Endometrial microvascular endothelial cells (primary cell): ENCODE measurements around the gene NAGS. TPM values are rescaled to one million over a fixed set of nuclear protein-coding genes. Genes with fewer than 3 reads are reported as not detected.
"Not testable (repeated sequence)": the region's sequence is repeated elsewhere in the genome, so short reads cannot be mapped to it uniquely, and the experiment has no call there.

Experiments used
- in situ Hi-C: cut with HindIII; loops from 2 replicates; pipeline ENCODE4 v1.10.0; 2017; ENCODE audit warnings: low sequenced_read_pairs, low pct_unique_long_range_greater_than_20kb; ENCODE audit errors: inconsistent ontology term
- total RNA-seq: library from RNA; depleted of rRNA; stranded (reverse); fragments of >200 nt; gene quantifications from one replicate; pipeline ENCODE4 v1.2.3, GENCODE V29; 2015; ENCODE audit errors: inconsistent ontology term

NAGS gene
- total RNA-seq, 1 donor from 2014 or later = 19.8 TPM

- in situ Hi-C loops = no loop called here
Observed at GRCh38 chr17:44004761-44005526, 522 bp downstream of the NAGS start.

GRCh38 chr17:44005527-44006271 is 1.3 kb downstream of the NAGS start:
- in situ Hi-C loops = no loop called here

DNA sequence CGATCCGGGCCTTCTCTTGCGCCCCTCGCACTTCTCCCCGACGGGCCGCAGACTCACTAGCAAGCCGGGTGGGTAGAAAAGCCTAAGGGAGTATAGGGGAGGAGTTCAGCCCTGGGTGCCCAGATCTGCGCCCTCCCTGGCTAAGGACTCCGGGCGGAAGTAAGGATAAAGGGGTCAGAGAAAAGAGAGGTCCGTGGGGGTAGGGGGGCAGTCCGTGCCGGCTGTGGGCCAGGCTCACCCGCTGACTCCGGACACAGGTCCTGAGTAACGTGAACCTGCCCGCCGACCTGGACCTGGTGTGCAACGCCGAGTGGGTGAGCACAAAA is 1.8 kb downstream of the NAGS start:
- in situ Hi-C loops = no loop called here

- in situ Hi-C loops = no loop called here
Observed at GRCh38 chr17:44006598-44007345, 2.4 kb downstream of the NAGS start.

DNA sequence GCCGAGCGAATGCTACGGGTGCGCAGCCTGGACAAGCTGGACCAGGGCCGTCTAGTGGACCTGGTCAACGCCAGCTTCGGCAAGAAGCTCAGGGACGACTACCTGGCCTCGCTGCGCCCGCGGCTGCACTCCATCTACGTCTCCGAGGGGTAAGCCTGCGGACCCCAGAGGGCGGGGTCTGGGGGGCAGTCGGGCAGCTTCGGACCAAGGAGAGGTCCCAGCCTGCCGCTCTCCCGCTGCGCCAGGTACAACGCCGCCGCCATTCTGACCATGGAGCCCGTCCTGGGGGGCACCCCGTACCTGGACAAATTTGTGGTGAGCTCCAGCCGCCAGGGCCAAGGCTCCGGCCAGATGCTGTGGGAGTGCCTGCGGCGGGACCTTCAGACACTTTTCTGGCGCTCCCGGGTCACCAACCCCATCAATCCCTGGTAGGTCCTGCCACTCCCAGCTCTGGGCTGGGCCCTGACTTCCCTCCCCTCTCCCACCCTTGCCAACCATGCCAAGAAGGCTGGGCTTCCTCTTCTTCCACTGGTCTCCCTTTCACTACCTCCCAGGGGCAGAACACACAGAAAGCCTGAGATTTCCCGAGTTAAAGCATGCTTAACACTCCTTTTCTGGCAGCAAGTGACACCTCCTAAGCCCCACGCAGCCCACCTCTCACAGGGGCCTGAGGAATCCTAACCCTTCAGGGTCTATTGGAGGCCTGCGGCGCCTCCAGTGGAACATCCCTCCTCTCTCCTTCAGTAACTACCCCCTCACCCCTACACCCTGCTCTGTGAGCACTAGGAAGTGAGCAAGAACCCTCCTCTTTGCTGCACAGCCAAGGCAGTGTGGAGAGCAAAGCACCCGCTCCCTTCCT is 3.2 kb downstream of the NAGS start:
- in situ Hi-C loops = no loop called here

DNA sequence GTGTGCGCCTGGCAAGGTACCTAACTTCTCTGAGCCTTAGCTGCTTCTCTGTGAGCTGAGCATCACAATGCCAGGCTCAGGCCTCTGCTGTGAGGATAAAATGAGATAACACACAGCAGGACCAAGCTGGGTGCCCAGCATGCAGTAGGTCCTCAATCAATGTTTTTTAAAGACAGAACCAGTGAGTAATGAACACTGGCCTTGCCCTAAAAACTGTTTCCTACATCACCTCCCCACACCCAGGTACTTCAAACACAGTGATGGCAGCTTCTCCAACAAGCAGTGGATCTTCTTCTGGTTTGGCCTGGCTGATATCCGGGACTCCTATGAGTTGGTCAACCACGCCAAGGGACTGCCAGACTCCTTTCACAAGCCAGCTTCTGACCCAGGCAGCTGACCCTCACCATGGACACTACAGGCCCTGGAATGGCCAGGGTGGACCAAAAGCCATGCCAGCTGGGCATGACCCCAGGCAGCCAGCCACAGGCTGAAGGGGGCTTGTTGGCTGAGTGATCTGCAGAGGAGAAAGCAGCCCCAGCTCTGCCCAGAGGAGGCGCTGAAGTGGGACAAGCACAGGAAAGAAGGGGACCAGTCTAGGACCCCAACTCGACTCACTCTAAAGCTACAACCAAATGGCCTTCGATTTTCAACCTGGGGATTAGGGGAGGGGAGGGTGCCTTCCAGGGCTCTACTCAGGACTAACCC is 3.9 kb downstream of the NAGS start:
- in situ Hi-C loops = no loop called here

DNA sequence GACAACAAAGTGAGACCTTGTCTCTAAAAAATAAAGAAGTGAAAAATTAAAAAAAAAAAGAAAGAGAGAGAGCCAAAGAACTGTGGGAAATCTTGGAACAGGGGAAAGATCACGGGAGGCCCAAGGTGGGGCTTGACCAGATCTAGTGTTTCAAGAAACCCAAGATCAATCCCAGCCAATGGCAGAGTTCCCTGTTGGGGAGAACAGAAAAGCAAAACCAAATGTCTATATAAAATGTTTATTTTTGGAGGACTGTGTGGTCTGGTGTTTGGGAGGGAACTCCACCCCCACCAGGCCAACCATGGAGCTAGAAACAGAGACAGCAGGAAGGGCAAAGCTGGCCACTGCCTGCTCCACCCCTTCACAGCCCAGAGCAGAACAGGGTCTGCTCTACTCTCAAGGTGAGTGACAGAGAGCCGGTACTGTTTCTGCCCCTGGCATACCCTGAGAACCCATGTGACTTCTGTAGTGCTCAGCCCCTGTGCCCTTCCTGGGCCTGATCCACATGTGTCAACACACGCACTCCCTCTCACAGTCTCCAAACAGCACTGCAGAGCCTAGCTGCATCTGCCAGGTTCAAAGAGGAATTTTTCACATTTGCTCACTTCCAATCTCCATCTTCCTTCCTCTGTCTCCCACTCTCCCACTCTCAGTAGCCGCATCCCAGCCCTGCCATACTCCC is 6.7 kb downstream of the NAGS start:
- in situ Hi-C loops = no loop called here

DNA sequence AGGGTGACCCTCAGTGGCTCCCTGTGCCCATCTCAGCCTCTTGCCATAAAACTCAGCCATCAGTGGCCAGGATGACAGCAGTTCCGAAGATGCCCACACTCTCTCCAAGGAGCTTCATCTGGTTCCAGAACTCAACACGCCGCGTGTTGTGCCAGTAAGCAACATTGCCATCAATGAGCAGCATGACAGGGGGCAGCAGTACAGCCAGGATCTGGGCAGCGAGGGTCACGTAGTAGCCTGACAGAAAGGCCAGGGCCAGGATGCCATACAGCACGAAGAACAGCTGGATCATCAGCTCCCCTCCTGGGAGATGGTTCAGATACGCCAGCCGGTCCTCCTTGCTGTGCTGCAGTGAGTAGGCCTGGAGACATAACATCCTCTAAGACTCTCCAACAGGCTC is 7.5 kb downstream of the NAGS start:
- in situ Hi-C loops = no loop called here

- in situ Hi-C loops = no loop called here
Observed at GRCh38 chr17:44012391-44012790, 8.0 kb downstream of the NAGS start.

GRCh38 chr17:44012874-44013273 is 8.5 kb downstream of the NAGS start:
- in situ Hi-C loops = no loop called here

- in situ Hi-C loops = no loop called here
Observed at GRCh38 chr17:44014133-44014436, 9.7 kb downstream of the NAGS start.

DNA sequence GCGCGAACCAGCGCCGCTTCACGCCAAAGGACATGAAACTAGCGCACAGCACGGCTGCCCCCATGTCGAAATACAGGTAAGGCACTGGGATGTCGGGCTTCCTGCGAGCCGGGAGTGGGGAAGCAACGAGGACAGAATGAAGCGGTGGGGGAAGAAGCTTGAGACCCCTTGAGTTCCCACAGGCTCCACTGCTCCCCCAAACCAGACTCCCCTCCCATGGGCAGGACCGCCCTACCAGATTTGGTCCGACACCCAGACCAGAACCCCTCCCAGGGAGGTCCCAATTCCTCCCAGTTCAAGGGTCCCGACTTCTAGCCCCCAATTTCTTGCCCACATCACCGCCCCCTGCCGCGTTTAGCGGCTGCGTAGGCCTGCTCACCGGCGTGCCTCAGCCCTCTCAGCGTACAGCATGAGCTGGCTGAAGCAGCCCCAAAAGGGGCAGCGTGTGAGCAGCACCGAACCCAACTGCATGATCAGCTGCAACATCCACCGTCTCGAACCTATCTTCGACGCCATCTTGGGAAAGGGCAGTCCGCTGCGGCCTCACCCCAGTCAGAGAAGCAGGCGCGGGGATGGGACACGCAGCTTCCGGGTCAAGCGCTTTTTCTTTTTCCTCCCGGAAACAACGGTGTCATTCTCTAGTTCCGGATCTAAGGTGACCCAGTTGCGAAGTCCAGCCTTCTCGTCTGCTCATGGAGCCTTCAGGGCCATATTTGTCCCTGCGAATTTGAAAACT is 10.2 kb downstream of the NAGS start, which contains the start of gene TMEM101:
Gene TMEM101, minus strand, starts transcription at position 527 of the 736 bp plus-strand sequence. Its CDS starts 11 bp downstream, at position 516.
- in situ Hi-C loops = no loop called here

DNA sequence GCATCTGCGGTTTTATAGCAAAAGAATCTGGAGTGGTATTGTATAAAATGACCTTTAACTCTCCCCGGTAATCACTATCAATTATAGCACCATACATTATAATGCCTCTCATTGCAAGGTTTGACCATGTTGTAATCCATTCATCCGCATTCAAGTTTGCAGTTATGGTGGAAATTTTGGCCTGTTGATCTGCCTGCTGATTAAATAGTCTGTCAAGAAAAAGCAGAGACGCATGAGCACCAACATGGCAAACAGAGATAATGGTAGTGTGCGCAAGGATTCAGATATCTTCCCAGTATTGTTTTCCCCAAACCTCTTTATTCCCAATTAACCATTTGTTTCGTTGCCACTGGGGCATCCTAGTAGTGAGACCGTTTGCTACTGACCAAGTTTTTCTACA is 16.8 kb downstream of the NAGS start:
- in situ Hi-C loops = not testable (repeated sequence)

DNA sequence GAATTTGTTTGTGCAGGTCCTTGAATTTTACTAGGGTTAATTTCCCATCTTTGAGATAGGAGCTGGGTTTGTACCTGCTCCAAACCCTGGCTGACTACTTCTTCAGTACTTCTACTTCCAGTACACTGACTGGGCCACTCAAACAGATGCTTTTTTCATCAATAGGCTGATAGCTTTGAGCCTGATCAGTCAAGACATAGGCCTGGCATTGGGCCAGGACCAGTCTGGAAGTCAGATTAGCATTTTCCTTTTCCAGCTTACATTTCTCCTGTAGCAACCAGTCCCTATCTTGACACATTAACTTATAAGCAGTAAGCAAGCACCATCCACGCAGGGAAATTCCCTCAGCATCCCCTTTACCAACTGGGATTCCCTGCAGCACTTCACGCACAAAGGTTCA is 17.8 kb downstream of the NAGS start:
- in situ Hi-C loops = no loop called here

DNA sequence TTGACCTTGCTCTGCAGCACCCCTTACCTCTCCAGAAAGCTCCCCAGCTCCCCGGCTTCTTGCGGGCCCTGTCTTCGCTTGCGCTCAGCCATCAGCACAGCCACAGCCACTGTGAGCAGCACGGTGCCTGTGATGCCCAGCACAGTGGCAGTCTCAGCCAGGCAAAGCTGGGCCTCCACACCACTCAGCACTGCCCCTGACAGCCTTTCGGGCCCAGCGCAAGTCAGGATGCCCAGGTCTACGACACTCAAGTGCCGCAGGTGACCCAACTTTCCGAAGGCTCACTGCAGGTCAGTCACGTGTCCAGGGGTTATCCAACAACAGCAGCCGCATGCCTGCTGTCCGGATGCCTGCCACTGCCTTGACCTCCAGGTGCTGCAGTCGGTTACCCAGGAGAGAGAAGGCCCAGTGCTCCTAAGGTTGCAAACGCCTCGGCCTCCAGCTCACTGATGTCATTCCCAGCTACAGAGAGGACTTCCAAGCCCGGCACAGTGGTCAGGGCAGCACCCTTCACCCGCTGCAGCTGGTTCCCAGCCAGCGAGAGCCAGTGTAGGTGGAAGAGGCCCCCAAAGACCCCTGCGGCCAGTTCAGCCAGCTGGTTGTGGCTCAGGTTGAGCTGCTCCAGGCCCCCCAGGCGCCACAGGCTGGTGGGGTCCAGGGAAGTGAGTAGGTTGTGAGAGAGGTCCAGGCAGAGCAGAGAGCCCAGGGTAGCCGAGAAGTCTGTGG is 19.3 kb downstream of the NAGS start:
- in situ Hi-C loops = no loop called here

GRCh38 chr17:44024271-44024663 is 19.8 kb downstream of the NAGS start:
- in situ Hi-C loops = no loop called here

- in situ Hi-C loops = no loop called here
Observed at GRCh38 chr17:44024853-44025252, 20.4 kb downstream of the NAGS start.
